Measurements from ENCODE around the gene BGLAP. TPM values are rescaled to one million over a fixed set of nuclear protein-coding genes. Genes with fewer than 3 reads are reported as not detected.

BGLAP gene
- total RNA-seq, 1 donor from 2014 or later: 0.66 TPM

DNA sequence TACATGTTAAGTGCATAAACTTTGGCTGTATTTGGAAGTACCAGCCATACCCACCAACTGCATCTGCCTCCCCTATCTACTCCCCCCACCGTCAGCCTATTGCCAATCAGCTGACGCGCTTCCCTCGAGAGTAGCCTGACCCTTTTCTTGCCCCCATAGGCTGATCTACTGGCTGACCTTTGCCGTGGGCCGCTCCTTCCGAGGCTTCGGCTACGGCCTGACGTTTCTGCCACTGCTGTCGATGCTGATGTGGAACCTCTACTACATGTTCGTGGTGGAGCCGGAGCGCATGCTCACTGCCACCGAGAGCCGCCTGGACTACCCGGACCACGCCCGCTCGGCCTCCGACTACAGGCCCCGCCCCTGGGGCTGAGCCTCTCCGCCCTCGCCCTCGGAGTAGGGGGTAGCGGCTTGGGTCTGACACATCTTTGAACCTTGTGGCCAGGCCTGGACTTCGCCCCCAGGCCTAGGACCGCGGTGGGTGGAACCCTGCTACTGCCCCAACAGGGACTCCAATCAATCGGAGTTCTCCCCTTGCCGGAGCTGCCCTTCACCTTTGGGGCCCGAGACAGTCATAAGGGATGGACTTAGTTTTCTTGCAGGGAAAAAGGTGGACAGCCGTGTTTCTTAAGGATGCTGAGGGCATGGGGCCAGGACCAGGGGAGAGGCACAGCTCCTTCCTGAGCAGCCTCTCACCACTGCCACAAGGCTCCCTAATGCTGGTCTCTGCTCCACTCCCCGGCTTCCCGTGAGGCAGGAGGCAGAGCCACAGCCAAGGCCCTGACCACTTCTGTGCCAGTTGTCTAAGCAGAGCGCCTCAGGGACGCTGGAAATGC is 49.5 kb downstream of the BGLAP start:
- H4K20me1 ChIP-seq (ENCODE audit: insufficient read depth, low read length): no peaks in the 10 kb centered on the region
- Mint-ChIP-seq H3K4me1 (ENCODE audit: low read depth, unreplicated experiment) (no peaks in the 10 kb centered on the region), H3K27me3 (ENCODE audit: low read depth, unreplicated experiment) (no peaks in the 10 kb centered on the region), H3K27ac (ENCODE audit: unreplicated experiment) (peak overlapping the region; percentile 75), H3K4me3 (ENCODE audit: unreplicated experiment) (peak overlapping the region; percentile 87), H3K36me3 (ENCODE audit: low read depth, unreplicated experiment) (peaks cover 11% of the 10 kb centered on the region), H3K9me3 (ENCODE audit: unreplicated experiment) (no peaks in the 10 kb centered on the region)
- DNase-seq (ENCODE audit: low read depth) (peak; percentile 67), FAIRE-seq (no peak)
- peaks cover 12% of the 10 kb centered on the region for H3K79me2 ChIP-seq (ENCODE audit: insufficient read depth, low read length)
- peak overlapping the region; percentile 87 for H3K4me2 ChIP-seq (ENCODE audit: low read length)
- peak overlapping the region; percentile 58 for H3K27ac ChIP-seq (ENCODE audit: low read depth, low read length)
- H3K9me3 ChIP-seq (ENCODE audit: insufficient read depth, low read depth, low read length): no peaks in the 10 kb centered on the region
- peak overlapping the region; percentile 95 for H2AFZ ChIP-seq (ENCODE audit: low read depth, low read length)
- peak overlapping the region; percentile 82 for H3K9ac ChIP-seq (ENCODE audit: low read length)
- no peaks in the 10 kb centered on the region for H3K27me3 ChIP-seq (ENCODE audit: insufficient read depth, low read length)
- peaks cover 10% of the 10 kb centered on the region for H3K4me1 ChIP-seq (ENCODE audit: insufficient read depth, low read length)
- TF ChIP-seq, protein P1, sequence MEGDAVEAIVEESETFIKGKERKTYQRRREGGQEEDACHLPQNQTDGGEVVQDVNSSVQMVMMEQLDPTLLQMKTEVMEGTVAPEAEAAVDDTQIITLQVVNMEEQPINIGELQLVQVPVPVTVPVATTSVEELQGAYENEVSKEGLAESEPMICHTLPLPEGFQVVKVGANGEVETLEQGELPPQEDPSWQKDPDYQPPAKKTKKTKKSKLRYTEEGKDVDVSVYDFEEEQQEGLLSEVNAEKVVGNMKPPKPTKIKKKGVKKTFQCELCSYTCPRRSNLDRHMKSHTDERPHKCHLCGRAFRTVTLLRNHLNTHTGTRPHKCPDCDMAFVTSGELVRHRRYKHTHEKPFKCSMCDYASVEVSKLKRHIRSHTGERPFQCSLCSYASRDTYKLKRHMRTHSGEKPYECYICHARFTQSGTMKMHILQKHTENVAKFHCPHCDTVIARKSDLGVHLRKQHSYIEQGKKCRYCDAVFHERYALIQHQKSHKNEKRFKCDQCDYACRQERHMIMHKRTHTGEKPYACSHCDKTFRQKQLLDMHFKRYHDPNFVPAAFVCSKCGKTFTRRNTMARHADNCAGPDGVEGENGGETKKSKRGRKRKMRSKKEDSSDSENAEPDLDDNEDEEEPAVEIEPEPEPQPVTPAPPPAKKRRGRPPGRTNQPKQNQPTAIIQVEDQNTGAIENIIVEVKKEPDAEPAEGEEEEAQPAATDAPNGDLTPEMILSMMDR (IDR thresholded peaks at IDR 0.05; ENCODE audit: insufficient read depth, low read depth, low read length): no peak
- no peak for TF ChIP-seq EZH2 (IDR thresholded peaks at IDR 0.05; ENCODE audit: insufficient read depth, low read length)
- H3K4me3 ChIP-seq (ENCODE audit: insufficient read depth, low read depth, low read length): peak overlapping the region; percentile 75
- H3K36me3 ChIP-seq (ENCODE audit: insufficient read depth, low read length): no peaks in the 10 kb centered on the region

Other genes starting within 250 kb of the BGLAP start
- gene SSR2, start 221.2 kb upstream of the BGLAP start, total RNA-seq: 236 and 244 TPM in 2 replicates
- gene UBQLN4, start 188.4 kb upstream of the BGLAP start, total RNA-seq: 33.5 and 40.0 TPM in 2 replicates
- gene LAMTOR2, start 187.4 kb upstream of the BGLAP start, total RNA-seq: 60.1 and 62.6 TPM in 2 replicates
- 0.99 and 3.1 TPM in 2 replicates for gene RAB25, start 181.0 kb upstream of the BGLAP start, total RNA-seq
- gene MEX3A, start 159.7 kb upstream of the BGLAP start, total RNA-seq: 32.9 and 37.6 TPM in 2 replicates
- 429 and 464 TPM in 2 replicates for gene LMNA, start 127.5 kb upstream of the BGLAP start, total RNA-seq
- 0.66 and 1.1 TPM in 2 replicates for gene SEMA4A, start 88.6 kb upstream of the BGLAP start, total RNA-seq
- 21.3 and 21.7 TPM in 2 replicates for gene SLC25A44, start 48.1 kb upstream of the BGLAP start, total RNA-seq
- gene PMF1, start 29.2 kb upstream of the BGLAP start, total RNA-seq: 28.9 and 29.9 TPM in 2 replicates
- 6.4 and 7.2 TPM in 2 replicates for gene PAQR6, start 5.9 kb downstream of the BGLAP start, total RNA-seq
- 75.6 and 81.4 TPM in 2 replicates for gene SMG5, start 40.6 kb downstream of the BGLAP start, total RNA-seq
- gene TMEM79, start 42.1 kb downstream of the BGLAP start, total RNA-seq: 3.0 and 3.2 TPM in 2 replicates
- gene GLMP, start 53.5 kb downstream of the BGLAP start, total RNA-seq: 43.6 and 52.5 TPM in 2 replicates
- gene VHLL, start 57.1 kb downstream of the BGLAP start, total RNA-seq: 0.34 TPM in 1 of 2 replicates, not detected in the other
- 343 and 360 TPM in 2 replicates for gene CCT3, start 96.1 kb downstream of the BGLAP start, total RNA-seq
- gene TSACC, start 96.3 kb downstream of the BGLAP start, total RNA-seq: 1.0 and 1.2 TPM in 2 replicates
- gene RHBG, start 127.0 kb downstream of the BGLAP start, total RNA-seq: not detected in 2 replicates